Keratinocyte (primary cell): ENCODE data around the gene DCST2. TPM values are rescaled to one million over a fixed set of nuclear protein-coding genes. Genes with fewer than 3 reads are reported as not detected.

Source experiments
- DNase-seq: peaks from one replicate; pipeline ENCODE4 v3.0.0-alpha.2; 2011; ENCODE audit warnings: low read depth, missing footprints, low spot score
- FAIRE-seq: peaks from 2 replicates; lab custom pipeline; 2011; peaks lifted over from hg19 to GRCh38; lab: Jason Lieb, UNC
- H2AFZ ChIP-seq: 2 replicates; pipeline ENCODE4 v1.6.0; 2012; ENCODE audit warnings: low read length, control low read depth, inconsistent platforms; ENCODE audit not compliant: control insufficient read depth
- H3K27ac ChIP-seq: 2 replicates; pipeline ENCODE4 v1.5.1; 2011; ENCODE audit warnings: low read length; ENCODE audit not compliant: control insufficient read depth, insufficient read depth
- H3K27me3 ChIP-seq: 3 replicates; pipeline ENCODE4 v1.6.0; 2011; ENCODE audit warnings: low read length; ENCODE audit not compliant: control insufficient read depth, insufficient read depth; ENCODE audit errors: extremely low read depth
- H3K36me3 ChIP-seq, 2 experiments: 2 replicates in 1 of 2; 3 replicates in 1 of 2; pipeline ENCODE4 v1.5.1; 2011; ENCODE audit warnings: low read length in 2 of 2, mild to moderate bottlenecking in 1 of 2; ENCODE audit not compliant: control insufficient read depth in 2 of 2, insufficient read depth in 2 of 2; ENCODE audit errors: extremely low read depth in 1 of 2
- H3K4me1 ChIP-seq: 3 replicates; pipeline ENCODE4 v1.5.1; 2011; ENCODE audit warnings: low read length; ENCODE audit not compliant: control insufficient read depth, insufficient read depth; ENCODE audit errors: extremely low read depth
- H3K4me2 ChIP-seq: 3 replicates; pipeline ENCODE4 v1.6.0; 2011; ENCODE audit warnings: low read depth, low read length; ENCODE audit not compliant: control insufficient read depth, insufficient read depth; ENCODE audit errors: extremely low read depth
- H3K4me3 ChIP-seq, 3 experiments: fragments of 200-600 bp in 1 of 3; sonication (generic) in 1 of 3; 2 replicates in 2 of 3; 3 replicates in 1 of 3; pipeline ENCODE4 v1.5.1; 2011 to 2016; ENCODE audit warnings: low read length in 3 of 3, mild to moderate bottlenecking in 3 of 3, control low read depth in 2 of 3, inconsistent platforms in 1 of 3, low read depth in 1 of 3, mixed read lengths in 1 of 3, mixed run types in 1 of 3, moderate library complexity in 1 of 3; ENCODE audit not compliant: control insufficient read depth in 2 of 3, insufficient read depth in 2 of 3; ENCODE audit errors: extremely low read depth in 1 of 3
- H3K79me2 ChIP-seq: 2 replicates; pipeline ENCODE4 v1.6.0; 2012; ENCODE audit warnings: low read length; ENCODE audit not compliant: control insufficient read depth, insufficient read depth
- H3K9ac ChIP-seq: 3 replicates; pipeline ENCODE4 v1.6.0; 2011; ENCODE audit warnings: low read length; ENCODE audit not compliant: control insufficient read depth, insufficient read depth; ENCODE audit errors: extremely low read depth
- H3K9me1 ChIP-seq: 3 replicates; pipeline ENCODE4 v1.6.0; 2011; ENCODE audit warnings: low read length; ENCODE audit not compliant: control insufficient read depth, insufficient read depth; ENCODE audit errors: extremely low read depth
- H3K9me3 ChIP-seq: 2 replicates; pipeline ENCODE4 v1.5.1; 2012; ENCODE audit warnings: low read depth, low read length; ENCODE audit not compliant: control insufficient read depth
- H4K20me1 ChIP-seq: 3 replicates; pipeline ENCODE4 v1.6.0; 2011; ENCODE audit warnings: low read length; ENCODE audit not compliant: control insufficient read depth, insufficient read depth; ENCODE audit errors: extremely low read depth
- EZH2 ChIP-seq: IDR thresholded peaks from one replicate; pipeline ENCODE4 v1.6.1; 2012; ENCODE audit warnings: inconsistent platforms, mild to moderate bottlenecking, low read length, moderate library complexity
- dilution Hi-C: fragments of 300-500 bp; cut with MboI; formaldehyde crosslinking; loops from one replicate; pipeline ENCODE4 v1.7.0; 2020; ENCODE audit warnings: low sequenced_read_pairs; ENCODE audit not compliant: extremely low pct_ligation_motif_present
- polyA plus RNA-seq, 5 experiments: library from polyadenylated mRNA; depleted of rRNA in 3 of 5; stranded (reverse) in 3 of 5; stranded (forward) in 1 of 5; unstranded in 1 of 5; fragments of >200 nt; gene quantifications; 1 replicate in 1 of 5; 2 replicates in 3 of 5; 3 replicates in 1 of 5; pipeline versions ENCODE4 v1.2.1 to v1.2.3, GENCODE V29; 2011 to 2012; ENCODE audit warnings: missing spikeins in 2 of 5, low read depth in 1 of 5, low replicate concordance in 1 of 5
- TF ChIP-seq, protein P1 (sequence below), 3 experiments: IDR thresholded peaks in 1 of 3; conservative IDR thresholded peaks in 1 of 3; optimal IDR thresholded peaks in 1 of 3; 2 replicates in 2 of 3; 3 replicates in 1 of 3; pipeline versions ENCODE3 to v1.5.1; 2011; ENCODE audit warnings: low read length in 3 of 3, mild to moderate bottlenecking in 3 of 3, moderate library complexity in 2 of 3, control low read depth in 1 of 3, inconsistent platforms in 1 of 3; ENCODE audit not compliant: insufficient read depth in 2 of 3; ENCODE audit errors: extremely low read depth in 1 of 3

Gene DCST2
- polyA plus RNA-seq, 1 donor (not counting 4 experiments of a cell fraction or from before 2014, with no cell fraction given), result 0.14 TPM

DNA sequence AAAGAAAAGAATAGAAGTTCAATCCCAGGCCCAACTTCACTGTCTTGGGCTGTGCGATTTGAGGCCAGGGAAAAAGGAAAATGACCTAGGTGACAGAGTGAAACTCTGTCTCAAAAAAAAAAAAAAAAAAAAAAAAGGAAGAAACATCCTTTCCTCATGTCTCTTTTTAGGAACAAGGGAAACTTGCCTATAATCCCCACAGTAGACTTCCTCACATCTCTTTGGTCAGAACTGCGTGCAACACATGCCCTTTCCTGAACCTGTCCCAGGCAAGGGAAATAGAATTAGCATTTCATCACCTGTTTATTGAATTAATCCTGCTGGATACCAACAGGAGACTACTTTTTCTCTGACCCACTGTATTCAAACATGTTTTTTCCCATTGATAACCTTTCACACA, 2.4 kb upstream of the DCST2 start:
- no peak for FAIRE-seq
- Histone ChIP-seq H4K20me1 (no peaks in the 10 kb centered on the region), H3K27me3 (no peaks in the 10 kb centered on the region), H3K9me3 (no peaks in the 10 kb centered on the region), H3K79me2 (no peaks in the 10 kb centered on the region), H3K4me1 (peaks cover 31% of the 10 kb centered on the region), H3K4me2 (no peak overlapping the region), H3K27ac (no peak overlapping the region), H3K9ac (no peak overlapping the region), H3K9me1 (peaks cover 3% of the 10 kb centered on the region), H3K4me3 (no peak overlapping the region), H2AFZ (no peak overlapping the region), H3K36me3 (no peaks in the 10 kb centered on the region)
- TF ChIP-seq, protein P1, sequence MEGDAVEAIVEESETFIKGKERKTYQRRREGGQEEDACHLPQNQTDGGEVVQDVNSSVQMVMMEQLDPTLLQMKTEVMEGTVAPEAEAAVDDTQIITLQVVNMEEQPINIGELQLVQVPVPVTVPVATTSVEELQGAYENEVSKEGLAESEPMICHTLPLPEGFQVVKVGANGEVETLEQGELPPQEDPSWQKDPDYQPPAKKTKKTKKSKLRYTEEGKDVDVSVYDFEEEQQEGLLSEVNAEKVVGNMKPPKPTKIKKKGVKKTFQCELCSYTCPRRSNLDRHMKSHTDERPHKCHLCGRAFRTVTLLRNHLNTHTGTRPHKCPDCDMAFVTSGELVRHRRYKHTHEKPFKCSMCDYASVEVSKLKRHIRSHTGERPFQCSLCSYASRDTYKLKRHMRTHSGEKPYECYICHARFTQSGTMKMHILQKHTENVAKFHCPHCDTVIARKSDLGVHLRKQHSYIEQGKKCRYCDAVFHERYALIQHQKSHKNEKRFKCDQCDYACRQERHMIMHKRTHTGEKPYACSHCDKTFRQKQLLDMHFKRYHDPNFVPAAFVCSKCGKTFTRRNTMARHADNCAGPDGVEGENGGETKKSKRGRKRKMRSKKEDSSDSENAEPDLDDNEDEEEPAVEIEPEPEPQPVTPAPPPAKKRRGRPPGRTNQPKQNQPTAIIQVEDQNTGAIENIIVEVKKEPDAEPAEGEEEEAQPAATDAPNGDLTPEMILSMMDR (optimal IDR thresholded peaks at IDR 0.05 in 1 of 3, IDR thresholded peaks at IDR 0.05 in 1 of 3, conservative IDR thresholded peaks at IDR 0.05 in 1 of 3; ENCODE audit: extremely low read depth in 1 of 3, insufficient read depth in 2 of 3, low read length in 3 of 3), result no peak
- TF ChIP-seq EZH2, result no peak
- no peak for DNase-seq
- dilution Hi-C loops, result no loop called here

DNA sequence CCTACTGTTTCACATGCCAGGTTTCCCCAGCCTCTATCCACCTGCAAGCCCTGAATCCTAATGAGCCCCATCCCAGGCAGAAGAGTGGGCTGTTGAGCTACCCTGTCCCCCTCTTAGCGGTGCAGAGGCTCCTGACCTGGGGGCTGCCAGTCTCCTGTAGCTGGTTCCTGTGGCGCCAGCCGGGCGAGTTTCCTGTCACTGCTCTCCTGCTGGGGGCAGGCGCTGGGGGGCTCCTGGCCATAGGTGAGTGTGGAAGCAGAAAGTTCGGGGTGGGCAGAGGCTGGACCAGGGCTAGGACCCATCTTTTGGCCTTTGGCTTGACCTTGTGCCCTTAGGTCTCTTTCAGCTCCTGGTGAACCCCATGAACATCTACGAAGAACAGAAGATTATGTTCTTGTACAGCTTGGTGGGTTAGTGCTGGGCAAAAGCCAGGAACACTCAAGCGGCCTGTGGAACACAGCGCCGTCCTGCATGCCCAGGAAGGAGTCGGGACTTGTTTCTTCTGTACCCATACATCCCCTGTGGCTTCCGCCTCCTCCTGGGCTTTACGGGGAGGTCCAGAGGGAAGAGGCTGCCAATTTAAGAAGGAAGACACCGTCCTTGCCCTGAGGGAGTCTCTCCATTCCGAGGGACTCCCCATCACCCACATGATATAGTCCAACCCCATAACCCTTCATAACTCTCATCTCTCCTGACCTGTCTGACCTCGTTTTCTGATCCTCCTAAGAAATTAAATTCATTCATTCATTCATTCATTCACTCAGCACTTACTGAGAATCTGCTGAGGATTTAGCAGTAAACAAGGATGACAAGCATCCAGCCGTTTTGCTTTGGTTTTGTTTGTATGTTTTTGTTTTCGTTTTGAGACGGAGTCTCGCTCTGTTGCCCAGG, 982 bp upstream of the DCST2 start:
- H3K36me3 ChIP-seq, result no peaks in the 10 kb centered on the region
- H3K27ac ChIP-seq, result no peak overlapping the region
- no peaks in the 10 kb centered on the region for H3K79me2 ChIP-seq
- peaks cover 31% of the 10 kb centered on the region for H3K4me1 ChIP-seq
- no peak overlapping the region for H3K9ac ChIP-seq
- TF ChIP-seq, protein P1 (optimal IDR thresholded peaks at IDR 0.05 in 1 of 3, IDR thresholded peaks at IDR 0.05 in 1 of 3, conservative IDR thresholded peaks at IDR 0.05 in 1 of 3; ENCODE audit: extremely low read depth in 1 of 3, insufficient read depth in 2 of 3, low read length in 3 of 3), result peak in 2 of 3 experiments; percentile 18 to 32
- no peak for TF ChIP-seq EZH2
- no peaks in the 10 kb centered on the region for H3K9me3 ChIP-seq
- FAIRE-seq (no peak), DNase-seq (no peak)
- no peak overlapping the region for H3K4me3 ChIP-seq
- peak overlapping the region; percentile 16 for H2AFZ ChIP-seq
- H3K9me1 ChIP-seq, result peaks cover 3% of the 10 kb centered on the region
- no peaks in the 10 kb centered on the region for H4K20me1 ChIP-seq
- H3K27me3 ChIP-seq, result no peaks in the 10 kb centered on the region
- dilution Hi-C loops, result no loop called here
- H3K4me2 ChIP-seq, result peak overlapping the region; percentile 7
